Endothelial cell of umbilical vein (primary cell): Measurements from ENCODE around the gene FNBP1L. TPM values are rescaled to one million over a fixed set of nuclear protein-coding genes. Genes with fewer than 3 reads are reported as not detected.

Source experiments
- BruUV-seq: library from RNA; stranded (reverse); fragments of 400-500 nt; replicated peaks from 2 replicates; lab custom pipeline; 2021; lab: Mats Ljungman, UMichigan
- CTCF ChIA-PET: fragments of 300-600, 350-600 bp; sonication (Branson Sonifier 250); formaldehyde crosslinking; loops from one replicate; lab custom pipeline; 2021; ENCODE audit warnings: antibody characterized with exemption, inconsistent platforms; lab: Charles Lee
- POLR2A ChIA-PET: fragments of 300-600, 350-600 bp; sonication (Branson Sonifier 250); formaldehyde crosslinking; loops from one replicate; lab custom pipeline; 2021; ENCODE audit warnings: antibody characterized with exemption, inconsistent platforms; lab: Charles Lee
- DNase-seq: peaks from one replicate; pipeline ENCODE4 v3.0.0-alpha.2; 2011; ENCODE audit warnings: low read depth, low spot score
- FAIRE-seq: peaks from 2 replicates; lab custom pipeline; 2011; peaks lifted over from hg19 to GRCh38; lab: Jason Lieb, UNC
- H2AFZ ChIP-seq: 2 replicates; pipeline ENCODE4 v1.6.0; 2012; ENCODE audit warnings: low read depth, low read length, control low read depth, inconsistent platforms
- H3K27ac ChIP-seq: 2 replicates; pipeline ENCODE4 v1.5.1; 2011; ENCODE audit warnings: low read depth, mild to moderate bottlenecking, control low read depth, low read length, moderate library complexity; ENCODE audit not compliant: insufficient read depth
- H3K27me3 ChIP-seq, 2 experiments: 2 replicates each; pipeline versions ENCODE4 v1.6.0 to v1.6.1; 2011; ENCODE audit warnings: low read length in 2 of 2, mixed read lengths in 1 of 2; ENCODE audit not compliant: control insufficient read depth in 2 of 2, insufficient read depth in 2 of 2
- H3K36me3 ChIP-seq, 2 experiments: 2 replicates in 1 of 2; 3 replicates in 1 of 2; pipeline ENCODE4 v1.5.1; 2011; ENCODE audit warnings: low read length in 2 of 2, mild to moderate bottlenecking in 1 of 2, moderate library complexity in 1 of 2; ENCODE audit not compliant: control insufficient read depth in 2 of 2, insufficient read depth in 2 of 2; ENCODE audit errors: extremely low read depth in 1 of 2
- H3K4me1 ChIP-seq: 3 replicates; pipeline ENCODE4 v1.5.1; 2011; ENCODE audit warnings: mild to moderate bottlenecking, low read length; ENCODE audit not compliant: control insufficient read depth, insufficient read depth; ENCODE audit errors: extremely low read depth
- H3K4me2 ChIP-seq: 2 replicates; pipeline ENCODE4 v1.6.1; 2011; ENCODE audit warnings: low read length, control low read depth, mixed read lengths; ENCODE audit not compliant: insufficient read depth
- H3K4me3 ChIP-seq, 3 experiments: fragments of 200-600 bp in 1 of 3; sonication (generic), shearing (Covaris generic) in 1 of 3; replicated peaks in 1 of 3; 2 replicates each; pipeline ENCODE4 v1.5.1; 2011 to 2016; ENCODE audit warnings: control low read depth in 3 of 3, low read length in 3 of 3, mild to moderate bottlenecking in 2 of 3, inconsistent platforms in 1 of 3, low read depth in 1 of 3, moderate library complexity in 1 of 3; ENCODE audit not compliant: insufficient read depth in 1 of 3
- H3K79me2 ChIP-seq: 2 replicates; pipeline ENCODE4 v1.6.0; 2012; ENCODE audit warnings: low read length, inconsistent platforms; ENCODE audit not compliant: control insufficient read depth, insufficient read depth
- H3K9ac ChIP-seq: replicated peaks from 2 replicates; pipeline ENCODE3; 2011; ENCODE audit warnings: low read length, control low read depth; ENCODE audit not compliant: insufficient read depth; ENCODE audit errors: extremely low read depth
- H3K9me1 ChIP-seq: replicated peaks from 3 replicates; pipeline ENCODE4 v1.6.0; 2011; ENCODE audit warnings: mild to moderate bottlenecking, low read length; ENCODE audit not compliant: control insufficient read depth, insufficient read depth; ENCODE audit errors: extremely low read depth
- H3K9me3 ChIP-seq: replicated peaks from 2 replicates; pipeline ENCODE4 v1.5.1; 2012; ENCODE audit warnings: low read length, inconsistent platforms; ENCODE audit not compliant: control insufficient read depth, insufficient read depth
- H4K20me1 ChIP-seq: replicated peaks from 2 replicates; pipeline ENCODE3; 2011; ENCODE audit warnings: mild to moderate bottlenecking, low read length; ENCODE audit not compliant: control insufficient read depth, insufficient read depth; ENCODE audit errors: extremely low read depth
- CTCF ChIP-seq, 2 donors: IDR thresholded peaks; 1 replicate in 1 of 2; 2 replicates in 1 of 2; pipeline ENCODE4 v1.5.1; 2011; ENCODE audit warnings: low read length in 2 of 2, mild to moderate bottlenecking in 2 of 2, moderate library complexity in 2 of 2, control low read depth in 1 of 2, inconsistent platforms in 1 of 2, low read depth in 1 of 2; ENCODE audit not compliant: insufficient read depth in 1 of 2; ENCODE audit errors: extremely low read depth in 1 of 2
- EZH2 ChIP-seq: IDR thresholded peaks from 2 replicates; pipeline ENCODE4 v1.6.1; 2012; ENCODE audit warnings: borderline replicate concordance, low read depth, mild to moderate bottlenecking, moderate library complexity, low read length, inconsistent platforms; ENCODE audit not compliant: severe bottlenecking
- FOS ChIP-seq: IDR thresholded peaks from 2 replicates; pipeline ENCODE4 v1.6.1; 2011; ENCODE audit warnings: mild to moderate bottlenecking, low read length, moderate library complexity, borderline replicate concordance; ENCODE audit not compliant: insufficient read depth
- GATA2 ChIP-seq: IDR thresholded peaks from 2 replicates; pipeline ENCODE4 v1.7.0; 2011; ENCODE audit warnings: low read depth, mild to moderate bottlenecking, moderate library complexity, mixed read lengths, low read length; ENCODE audit not compliant: insufficient read length, insufficient read depth
- JUN ChIP-seq: IDR thresholded peaks from 2 replicates; pipeline ENCODE4 v1.6.1; 2011; ENCODE audit warnings: borderline replicate concordance, low read depth; ENCODE audit not compliant: insufficient read length, insufficient read depth
- MAX ChIP-seq: IDR thresholded peaks from 2 replicates; pipeline ENCODE4 v1.6.1; 2011; ENCODE audit not compliant: insufficient read depth, insufficient read length
- MYC ChIP-seq: IDR thresholded peaks from one replicate; pipeline ENCODE4 v1.6.1; 2011; ENCODE audit warnings: mild to moderate bottlenecking, low read depth, low read length
- POLR2A ChIP-seq: IDR thresholded peaks from 2 replicates; pipeline ENCODE4 v1.6.1; 2012; ENCODE audit warnings: low read depth, mild to moderate bottlenecking, control low read depth, low read length
- POLR2AphosphoS5 ChIP-seq: IDR thresholded peaks from 2 replicates; pipeline ENCODE4 v1.6.1; 2012; ENCODE audit warnings: low read depth, mild to moderate bottlenecking, control low read depth, low read length, moderate library complexity; ENCODE audit not compliant: insufficient read depth
- dilution Hi-C: fragments of 300-500 bp; cut with MboI; formaldehyde crosslinking; loops from one replicate; pipeline ENCODE4 v1.15.0; 2019; ENCODE audit warnings: low sequenced_read_pairs; ENCODE audit not compliant: extremely low pct_ligation_motif_present
- intact Hi-C: fragments of 100-400 bp; cut with micrococcal nuclease; formaldehyde crosslinking; loops from one replicate; pipeline ENCODE4 v1.10.0; 2022
- polyA plus RNA-seq, 4 experiments: library from polyadenylated mRNA; depleted of rRNA in 3 of 4; stranded (reverse) in 3 of 4; unstranded in 1 of 4; fragments of >200 nt; gene quantifications; 2 replicates each; pipeline versions ENCODE4 v1.2.1 to v1.2.3, GENCODE V29; 2011 to 2012; ENCODE audit warnings: missing spikeins in 1 of 4
- total RNA-seq: library from RNA; stranded (reverse); gene quantifications from 2 replicates; pipeline ENCODE4 v1.2.3, GENCODE V29; 2021

Gene FNBP1L
- total and polyA plus RNA-seq, 2 donors (not counting 3 experiments of a cell fraction or from before 2014, with no cell fraction given), result 28.1 to 56.4 TPM

- no TSS peak for BruUV-seq
- DNase-seq (no peak), FAIRE-seq (no peak)
- intact Hi-C loops (no loop called here), dilution Hi-C loops (no loop called here)
- no peaks in the 10 kb centered on the region for H3K36me3 ChIP-seq
- H3K79me2 ChIP-seq, result no peaks in the 10 kb centered on the region
- H3K9me1 ChIP-seq, result no peaks in the 10 kb centered on the region
- H3K4me2 ChIP-seq, result no peak overlapping the region
- no peak overlapping the region for H2AFZ ChIP-seq
- peaks cover 5% of the 10 kb centered on the region for H3K4me1 ChIP-seq
- TF ChIP-seq FOS (no peak), MAX (no peak), POLR2A (no peak), EZH2 (no peak)
- ChIA-PET POLR2A (no interaction called here), CTCF (interaction anchor here (1.3 kb wide), 1 partner anchor 107 kb away, joined by 7 read pairs; no protein-coding TSS in a partner anchor)
- H3K9ac ChIP-seq, result no peak overlapping the region
- H3K27me3 ChIP-seq, result no peaks in the 10 kb centered on the region
- H3K9me3 ChIP-seq, result no peaks in the 10 kb centered on the region
- H3K27ac ChIP-seq, result no peak overlapping the region
- no peaks in the 10 kb centered on the region for H4K20me1 ChIP-seq
- no peak overlapping the region for H3K4me3 ChIP-seq
Observed at GRCh38 chr1:93411000-93411399, 36.9 kb upstream of the FNBP1L start.

DNA sequence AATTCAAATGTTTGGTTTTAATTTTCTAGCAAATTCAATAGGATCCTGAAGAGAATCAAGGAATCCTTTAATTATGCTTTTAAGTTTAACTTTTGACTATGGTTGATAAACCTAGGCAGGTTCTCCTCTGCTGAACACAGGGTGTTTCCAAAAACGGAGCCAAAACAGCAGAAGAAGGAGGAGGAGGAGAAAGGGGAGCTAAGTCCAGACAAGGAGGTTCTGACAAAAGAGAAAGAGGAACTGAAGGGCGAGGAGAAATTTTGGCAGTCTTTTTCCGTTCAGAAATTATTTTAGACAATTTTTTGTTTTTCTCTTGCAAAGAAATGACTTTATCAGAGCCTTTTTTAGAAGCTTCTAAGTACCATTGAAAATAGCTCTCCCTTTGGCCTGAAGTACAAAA lies 33.2 kb upstream of the FNBP1L start:
- peaks cover 5% of the 10 kb centered on the region for H3K4me1 ChIP-seq
- DNase-seq (no peak), FAIRE-seq (no peak)
- no peak overlapping the region for H2AFZ ChIP-seq
- H3K36me3 ChIP-seq, result no peaks in the 10 kb centered on the region
- peaks cover 0 to 2% of the 10 kb centered on the region in 2 experiments for H3K27me3 ChIP-seq
- no TSS peak for BruUV-seq
- H3K9me3 ChIP-seq, result no peaks in the 10 kb centered on the region
- ChIA-PET CTCF (interaction anchor here (0.8 to 1.1 kb wide), 3 partner anchors 60 to 421 kb away, joined by 3 to 8 read pairs (median 3); no protein-coding TSS in a partner anchor), POLR2A (no interaction called here)
- dilution Hi-C loops (no loop called here), intact Hi-C loops (no loop called here)
- no peaks in the 10 kb centered on the region for H4K20me1 ChIP-seq
- H3K4me2 ChIP-seq, result no peak overlapping the region
- no peak overlapping the region for H3K9ac ChIP-seq
- H3K79me2 ChIP-seq, result no peaks in the 10 kb centered on the region
- H3K27ac ChIP-seq, result no peak overlapping the region
- no peaks in the 10 kb centered on the region for H3K9me1 ChIP-seq
- TF ChIP-seq JUN, result no peak
- no peak for TF ChIP-seq MAX
- no peak for TF ChIP-seq EZH2
- TF ChIP-seq MYC, result no peak
- TF ChIP-seq GATA2, result no peak
- no peak for TF ChIP-seq CTCF (IDR thresholded peaks at IDR 0.05; ENCODE audit: extremely low read depth in 1 of 2, insufficient read depth in 1 of 2, low read depth in 1 of 2, low read length in 2 of 2)
- TF ChIP-seq POLR2A, result no peak
- no peak for TF ChIP-seq FOS
- no peak for TF ChIP-seq POLR2AphosphoS5
- no peak overlapping the region for H3K4me3 ChIP-seq
